Stimulated activated CD8-positive, alpha-beta memory T cell treated with anti-CD3 and anti-CD28 coated beads, Interleukin-7, amount 100 ng/mL, for 24 hours (primary cell): Measurements from ENCODE around the gene TRIO.

Experiments
- DNase-seq: peaks from one replicate; pipeline ENCODE4 v3.0.0-alpha.2; 2020; ENCODE audit warnings: low read depth

The TRIO gene

GRCh38 chr5:14209222-14209822 lies 66.2 kb downstream of the TRIO start:
- DNase-seq, result no peak

GRCh38 chr5:14209836-14210235 lies 66.7 kb downstream of the TRIO start:
- no peak for DNase-seq

GRCh38 chr5:14210729-14211128 lies 67.6 kb downstream of the TRIO start:
- DNase-seq, result no peak

- no peak for DNase-seq
These were observed 69.0 kb downstream of the TRIO start for GRCh38 chr5:14211818-14212803.

- no peak for DNase-seq
These were observed 69.7 kb downstream of the TRIO start for GRCh38 chr5:14212838-14213237.

GRCh38 chr5:14213253-14213652 lies 70.1 kb downstream of the TRIO start:
- no peak for DNase-seq

GRCh38 chr5:14213813-14214585 lies 70.9 kb downstream of the TRIO start:
- no peak for DNase-seq

- DNase-seq, result no peak
These were observed 72.8 kb downstream of the TRIO start for GRCh38 chr5:14215901-14216300.

GRCh38 chr5:14216372-14216771 lies 73.2 kb downstream of the TRIO start:
- DNase-seq, result no peak

- no peak for DNase-seq
These were observed 73.8 kb downstream of the TRIO start for GRCh38 chr5:14216902-14217301.

- no peak for DNase-seq
These were observed 74.4 kb downstream of the TRIO start for GRCh38 chr5:14217587-14217986.

GRCh38 chr5:14218011-14218410 lies 74.9 kb downstream of the TRIO start:
- DNase-seq, result no peak

GRCh38 chr5:14218480-14218879 lies 75.3 kb downstream of the TRIO start:
- DNase-seq, result no peak

GRCh38 chr5:14218897-14219573 lies 75.9 kb downstream of the TRIO start:
- DNase-seq, result no peak

- no peak for DNase-seq
These were observed 76.8 kb downstream of the TRIO start for GRCh38 chr5:14219800-14220512.

- DNase-seq, result no peak
These were observed 77.5 kb downstream of the TRIO start for GRCh38 chr5:14220642-14221041.

- DNase-seq, result no peak
These were observed 78.6 kb downstream of the TRIO start for GRCh38 chr5:14221732-14222131.

GRCh38 chr5:14222206-14222605 lies 79.1 kb downstream of the TRIO start:
- DNase-seq, result no peak

- no peak for DNase-seq
These were observed 80.2 kb downstream of the TRIO start for GRCh38 chr5:14223372-14223771.

GRCh38 chr5:14225173-14225834 lies 82.2 kb downstream of the TRIO start:
- DNase-seq, result no peak

GRCh38 chr5:14226149-14226548 lies 83.0 kb downstream of the TRIO start:
- DNase-seq, result no peak
